K562 (cell line): ENCODE measurements around the gene UGT1A3.

Source experiments
- MAZ ChIP-seq, 2 experiments: fragments of 450-650 bp in 1 of 2; sonication (generic) in 1 of 2; formaldehyde crosslinking; IDR thresholded peaks in 1 of 2; conservative IDR thresholded peaks in 1 of 2; 2 replicates each; pipeline versions ENCODE4 v1.4.0 to v1.5.0; 2020; ENCODE audit warnings: mild to moderate bottlenecking in 1 of 2, missing genetic modification reagents in 1 of 2
- NFYB ChIP-seq: IDR thresholded peaks from 2 replicates; pipeline ENCODE4 v1.6.1; 2011; ENCODE audit warnings: mild to moderate bottlenecking, moderate library complexity; ENCODE audit not compliant: insufficient read length; ENCODE audit errors: extremely low read depth
- POLR2A ChIP-seq: fragments of 450-650 bp; conservative IDR thresholded peaks from 2 replicates; pipeline ENCODE4 v1.6.1; 2016
- POLR2H ChIP-seq: IDR thresholded peaks from 2 replicates; pipeline ENCODE4 v1.6.1; 2016; ENCODE audit warnings: missing genetic modification characterization, low read depth, mild to moderate bottlenecking, control low read depth, missing compliant biosample characterization, moderate library complexity
- SREBF1 ChIP-seq: fragments of 150-350 bp; IDR thresholded peaks from 2 replicates; pipeline ENCODE4 v1.6.1; 2014; ENCODE audit warnings: antibody characterized with exemption, low read depth, low read length, borderline replicate concordance
- ZNF785 ChIP-seq: fragments of 250-450 bp; sonication (Bioruptor Pico); IDR thresholded peaks from 2 replicates; pipeline ENCODE4 v1.4.0; 2020; ENCODE audit warnings: mild to moderate bottlenecking
- ZNF830 ChIP-seq: fragments of 250-450 bp; sonication (Bioruptor Pico); IDR thresholded peaks from 2 replicates; pipeline ENCODE4 v1.5.0; 2021; ENCODE audit warnings: mild to moderate bottlenecking
- ZSCAN32 ChIP-seq: fragments of 450-650 bp; formaldehyde crosslinking; IDR thresholded peaks from 2 replicates; pipeline ENCODE4 v1.4.0; 2020; ENCODE audit warnings: mild to moderate bottlenecking, moderate library complexity
- TF ChIP-seq, protein P1 (sequence below): fragments of 250-450 bp; sonication (Bioruptor Pico); IDR thresholded peaks from 2 replicates; pipeline ENCODE4 v1.5.0; 2020; ENCODE audit warnings: mild to moderate bottlenecking, borderline replicate concordance
- TF ChIP-seq, protein P2 (sequence below), 3 experiments: IDR thresholded peaks in 2 of 3; conservative IDR thresholded peaks in 1 of 3; 2 replicates each; pipeline ENCODE4 v1.5.1; 2011 to 2012; ENCODE audit warnings: low read length in 3 of 3, mild to moderate bottlenecking in 3 of 3, control low read depth in 2 of 3, improper control_type of control experiment in 1 of 3, inconsistent platforms in 1 of 3, low read depth in 1 of 3, mixed read lengths in 1 of 3, moderate library complexity in 1 of 3; ENCODE audit not compliant: insufficient read depth in 2 of 3
- TF ChIP-seq, protein P3 (sequence below): fragments of 450-650 bp; formaldehyde crosslinking; IDR thresholded peaks from 2 replicates; pipeline ENCODE4 v1.4.0; 2022; ENCODE audit warnings: missing genetic modification characterization
- TF ChIP-seq, protein P4 (sequence below): sonication (generic); formaldehyde crosslinking; IDR thresholded peaks from 2 replicates; pipeline ENCODE4 v1.8.0; 2022; ENCODE audit warnings: mild to moderate bottlenecking, missing genetic modification reagents

DNA sequence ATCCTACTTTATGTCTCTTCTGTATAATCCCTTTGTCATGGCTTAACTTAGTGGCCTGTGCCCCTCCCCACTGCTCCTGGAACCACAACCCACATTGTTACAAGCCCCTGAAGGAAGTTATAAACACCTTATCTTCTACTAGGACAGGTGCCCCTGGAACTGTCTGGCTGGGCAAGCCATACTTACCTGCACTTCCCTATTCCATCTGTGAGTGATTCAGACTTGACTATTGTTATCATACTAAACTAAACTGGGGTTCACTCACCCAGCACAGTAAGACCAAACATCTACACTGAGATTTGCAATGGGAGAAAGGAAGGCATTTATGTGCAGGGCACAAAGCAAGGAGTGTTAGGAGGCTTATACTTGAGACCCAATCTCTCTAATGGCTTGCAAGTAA is 39.8 kb upstream of the UGT1A3 start:
- TF ChIP-seq, protein P1, sequence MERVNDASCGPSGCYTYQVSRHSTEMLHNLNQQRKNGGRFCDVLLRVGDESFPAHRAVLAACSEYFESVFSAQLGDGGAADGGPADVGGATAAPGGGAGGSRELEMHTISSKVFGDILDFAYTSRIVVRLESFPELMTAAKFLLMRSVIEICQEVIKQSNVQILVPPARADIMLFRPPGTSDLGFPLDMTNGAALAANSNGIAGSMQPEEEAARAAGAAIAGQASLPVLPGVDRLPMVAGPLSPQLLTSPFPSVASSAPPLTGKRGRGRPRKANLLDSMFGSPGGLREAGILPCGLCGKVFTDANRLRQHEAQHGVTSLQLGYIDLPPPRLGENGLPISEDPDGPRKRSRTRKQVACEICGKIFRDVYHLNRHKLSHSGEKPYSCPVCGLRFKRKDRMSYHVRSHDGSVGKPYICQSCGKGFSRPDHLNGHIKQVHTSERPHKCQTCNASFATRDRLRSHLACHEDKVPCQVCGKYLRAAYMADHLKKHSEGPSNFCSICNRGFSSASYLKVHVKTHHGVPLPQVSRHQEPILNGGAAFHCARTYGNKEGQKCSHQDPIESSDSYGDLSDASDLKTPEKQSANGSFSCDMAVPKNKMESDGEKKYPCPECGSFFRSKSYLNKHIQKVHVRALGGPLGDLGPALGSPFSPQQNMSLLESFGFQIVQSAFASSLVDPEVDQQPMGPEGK (CRISPR knock-in tag): no peak
- TF ChIP-seq ZSCAN32 (CRISPR knock-in tag): no peak
- no peak for TF ChIP-seq ZNF785 (CRISPR knock-in tag)
- TF ChIP-seq, protein P2, sequence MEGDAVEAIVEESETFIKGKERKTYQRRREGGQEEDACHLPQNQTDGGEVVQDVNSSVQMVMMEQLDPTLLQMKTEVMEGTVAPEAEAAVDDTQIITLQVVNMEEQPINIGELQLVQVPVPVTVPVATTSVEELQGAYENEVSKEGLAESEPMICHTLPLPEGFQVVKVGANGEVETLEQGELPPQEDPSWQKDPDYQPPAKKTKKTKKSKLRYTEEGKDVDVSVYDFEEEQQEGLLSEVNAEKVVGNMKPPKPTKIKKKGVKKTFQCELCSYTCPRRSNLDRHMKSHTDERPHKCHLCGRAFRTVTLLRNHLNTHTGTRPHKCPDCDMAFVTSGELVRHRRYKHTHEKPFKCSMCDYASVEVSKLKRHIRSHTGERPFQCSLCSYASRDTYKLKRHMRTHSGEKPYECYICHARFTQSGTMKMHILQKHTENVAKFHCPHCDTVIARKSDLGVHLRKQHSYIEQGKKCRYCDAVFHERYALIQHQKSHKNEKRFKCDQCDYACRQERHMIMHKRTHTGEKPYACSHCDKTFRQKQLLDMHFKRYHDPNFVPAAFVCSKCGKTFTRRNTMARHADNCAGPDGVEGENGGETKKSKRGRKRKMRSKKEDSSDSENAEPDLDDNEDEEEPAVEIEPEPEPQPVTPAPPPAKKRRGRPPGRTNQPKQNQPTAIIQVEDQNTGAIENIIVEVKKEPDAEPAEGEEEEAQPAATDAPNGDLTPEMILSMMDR (IDR thresholded peaks at IDR 0.05 in 2 of 3, conservative IDR thresholded peaks at IDR 0.05 in 1 of 3; ENCODE audit: insufficient read depth in 2 of 3, low read depth in 1 of 3, low read length in 3 of 3): no peak
- TF ChIP-seq MAZ (CRISPR knock-in tag; conservative IDR thresholded peaks at IDR 0.05 in 1 of 2, IDR thresholded peaks at IDR 0.05 in 1 of 2): no peak
- TF ChIP-seq, protein P3, sequence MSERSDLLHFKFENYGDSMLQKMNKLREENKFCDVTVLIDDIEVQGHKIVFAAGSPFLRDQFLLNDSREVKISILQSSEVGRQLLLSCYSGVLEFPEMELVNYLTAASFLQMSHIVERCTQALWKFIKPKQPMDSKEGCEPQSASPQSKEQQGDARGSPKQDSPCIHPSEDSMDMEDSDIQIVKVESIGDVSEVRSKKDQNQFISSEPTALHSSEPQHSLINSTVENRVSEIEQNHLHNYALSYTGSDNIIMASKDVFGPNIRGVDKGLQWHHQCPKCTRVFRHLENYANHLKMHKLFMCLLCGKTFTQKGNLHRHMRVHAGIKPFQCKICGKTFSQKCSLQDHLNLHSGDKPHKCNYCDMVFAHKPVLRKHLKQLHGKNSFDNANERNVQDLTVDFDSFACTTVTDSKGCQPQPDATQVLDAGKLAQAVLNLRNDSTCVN: no peak
- TF ChIP-seq, protein P4, sequence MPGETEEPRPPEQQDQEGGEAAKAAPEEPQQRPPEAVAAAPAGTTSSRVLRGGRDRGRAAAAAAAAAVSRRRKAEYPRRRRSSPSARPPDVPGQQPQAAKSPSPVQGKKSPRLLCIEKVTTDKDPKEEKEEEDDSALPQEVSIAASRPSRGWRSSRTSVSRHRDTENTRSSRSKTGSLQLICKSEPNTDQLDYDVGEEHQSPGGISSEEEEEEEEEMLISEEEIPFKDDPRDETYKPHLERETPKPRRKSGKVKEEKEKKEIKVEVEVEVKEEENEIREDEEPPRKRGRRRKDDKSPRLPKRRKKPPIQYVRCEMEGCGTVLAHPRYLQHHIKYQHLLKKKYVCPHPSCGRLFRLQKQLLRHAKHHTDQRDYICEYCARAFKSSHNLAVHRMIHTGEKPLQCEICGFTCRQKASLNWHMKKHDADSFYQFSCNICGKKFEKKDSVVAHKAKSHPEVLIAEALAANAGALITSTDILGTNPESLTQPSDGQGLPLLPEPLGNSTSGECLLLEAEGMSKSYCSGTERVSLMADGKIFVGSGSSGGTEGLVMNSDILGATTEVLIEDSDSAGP (CRISPR knock-in tag): no peak
- no peak for TF ChIP-seq SREBF1
- no peak for TF ChIP-seq POLR2H
- TF ChIP-seq POLR2A: no peak
- no peak for TF ChIP-seq ZNF830 (CRISPR knock-in tag)
- no peak for TF ChIP-seq NFYB
